CD4-positive, alpha-beta T cell treated with Interleukin-15 for 4 hours (primary cell): Measurements from ENCODE around the gene RPL37.
A peak's percentile ranks its signal among the peaks of the same experiment; 100 is the strongest.
"Not testable (repeated sequence)": the region's sequence is repeated elsewhere in the genome, so short reads cannot be mapped to it uniquely, and the experiment has no call there.

ENCODE experiments used
- DNase-seq: peaks from one replicate; pipeline ENCODE4 v3.0.0-alpha.2; 2020; ENCODE audit warnings: low spot score

RPL37 gene

GRCh38 chr5:40833712-40834229 lies 1.3 kb downstream of the RPL37 start:
- no peak for DNase-seq

GRCh38 chr5:40832345-40832744 lies 2.7 kb downstream of the RPL37 start:
- DNase-seq = no peak

DNA sequence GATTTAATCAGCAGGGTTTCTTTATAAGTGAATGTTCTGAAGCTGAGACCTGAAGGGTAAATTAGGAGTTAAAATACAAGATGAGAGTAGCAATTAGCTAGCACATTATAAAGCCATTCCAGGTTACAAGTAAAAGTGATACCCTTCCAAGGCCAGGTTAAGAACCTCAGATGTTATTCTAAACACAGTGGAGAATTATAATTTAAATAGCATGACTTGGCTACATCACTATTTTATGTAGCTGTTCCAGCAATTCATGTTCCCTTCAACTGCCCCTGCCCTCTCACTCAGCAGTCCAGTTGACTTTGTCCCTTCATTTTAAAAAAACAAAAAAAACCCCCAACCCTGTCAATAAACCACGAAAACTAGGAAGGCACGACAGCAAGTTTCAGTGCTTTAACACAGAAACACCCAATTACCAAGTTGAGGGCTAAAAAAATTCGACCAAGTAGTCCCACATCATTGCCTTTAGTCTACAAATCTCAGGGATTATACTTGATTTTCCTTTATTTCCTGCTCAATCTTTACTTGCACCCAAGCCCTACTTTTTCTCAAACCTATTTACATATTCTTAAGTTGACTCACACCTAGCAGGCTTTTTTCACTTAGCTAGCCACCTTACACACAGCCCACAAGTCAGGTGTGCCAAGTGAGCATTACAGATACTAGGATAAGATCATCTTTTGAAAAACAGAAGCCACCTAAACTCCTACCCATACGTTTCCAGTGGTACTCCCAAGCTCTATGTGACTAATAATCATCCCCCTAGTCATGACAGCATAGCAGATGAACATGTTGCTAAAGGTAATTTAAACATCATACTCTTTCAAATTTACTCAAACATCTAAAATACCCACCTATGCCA lies 3.4 kb downstream of the RPL37 start:
- no peak for DNase-seq

- DNase-seq = no peak
These were observed 5.1 kb downstream of the RPL37 start for GRCh38 chr5:40829748-40830533.

DNA sequence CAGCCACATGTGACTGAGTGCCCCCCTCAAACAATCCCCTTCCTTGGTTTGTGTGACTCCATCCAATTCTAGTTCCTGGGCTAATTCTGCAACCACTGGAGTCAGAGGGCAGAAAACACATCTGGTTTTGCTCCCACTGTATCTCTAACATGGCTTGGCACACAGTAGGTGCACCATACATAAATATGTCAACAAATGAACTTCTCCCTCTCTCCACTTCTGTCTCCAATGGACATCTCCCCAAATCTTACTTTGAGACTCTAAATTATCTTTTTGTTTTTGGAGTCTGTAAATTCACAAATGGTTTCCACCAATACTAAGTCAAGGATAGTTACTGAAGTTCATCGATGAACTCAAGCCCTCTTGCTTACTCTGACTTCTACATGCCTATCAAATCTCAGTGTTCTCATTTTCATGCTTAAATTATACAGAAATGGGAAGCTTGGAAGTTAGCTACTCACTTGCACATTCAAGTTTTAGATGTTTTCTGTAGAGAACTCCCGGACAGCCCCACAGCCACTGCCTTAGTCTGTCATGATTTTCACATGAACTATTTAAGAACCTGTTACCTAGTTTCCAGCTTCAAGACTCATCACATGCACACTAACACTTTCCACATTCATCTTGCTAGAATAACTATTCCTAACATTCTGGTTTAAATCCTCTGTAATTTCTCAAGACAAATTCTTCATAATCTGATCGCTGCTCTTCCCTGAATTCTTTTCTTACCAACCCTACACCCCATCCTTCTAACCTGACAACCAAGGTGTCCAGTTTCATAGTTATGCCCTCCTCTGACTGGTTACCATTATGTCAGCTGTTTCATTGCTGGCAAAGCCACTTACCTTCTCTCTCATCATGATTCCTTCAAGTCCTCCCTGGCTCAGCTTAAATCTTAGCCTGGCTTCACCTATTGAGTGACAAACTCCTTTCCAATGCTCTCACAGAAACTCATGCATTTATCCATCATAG lies 6.0 kb downstream of the RPL37 start:
- DNase-seq = no peak

GRCh38 chr5:40828021-40828631 lies 6.9 kb downstream of the RPL37 start:
- no peak for DNase-seq

DNA sequence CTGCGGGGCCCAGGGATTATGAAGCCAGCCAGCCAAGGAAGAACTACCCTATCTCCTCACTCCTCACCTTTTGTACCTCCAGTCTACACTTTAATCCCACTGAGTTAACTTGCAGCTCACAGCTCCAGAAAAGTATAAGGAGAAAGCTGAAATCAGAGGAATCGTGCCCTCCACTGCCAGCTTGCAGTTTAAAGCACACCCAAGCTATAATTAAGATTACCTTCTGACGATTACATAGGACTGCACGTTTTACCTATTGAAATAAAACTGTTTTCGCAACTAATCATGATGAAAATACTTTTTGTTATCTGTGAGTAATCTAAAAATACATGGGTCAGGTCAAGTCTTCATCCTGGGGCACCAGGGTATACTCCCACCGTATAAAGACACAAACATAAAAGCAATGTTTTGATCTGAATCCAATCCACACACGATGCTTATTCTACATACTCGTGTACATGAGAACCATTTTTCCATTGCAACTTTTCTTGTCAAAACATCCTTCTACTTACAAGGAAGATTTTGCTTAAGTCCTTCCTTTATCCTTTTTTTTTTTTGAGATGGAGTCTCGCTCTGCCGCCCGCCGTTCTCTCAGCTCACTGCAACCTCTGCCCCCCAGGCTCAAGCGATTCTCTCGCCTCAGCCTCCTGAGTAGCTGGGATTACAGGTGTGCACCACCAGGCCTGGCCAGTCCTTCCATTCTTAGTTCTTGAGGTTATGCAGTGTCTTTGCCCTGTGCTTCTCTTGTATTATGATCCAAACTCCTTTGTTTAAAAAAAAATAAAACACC lies 7.6 kb downstream of the RPL37 start:
- no peak for DNase-seq

GRCh38 chr5:40826489-40827187 lies 8.4 kb downstream of the RPL37 start:
- no peak for DNase-seq

DNA sequence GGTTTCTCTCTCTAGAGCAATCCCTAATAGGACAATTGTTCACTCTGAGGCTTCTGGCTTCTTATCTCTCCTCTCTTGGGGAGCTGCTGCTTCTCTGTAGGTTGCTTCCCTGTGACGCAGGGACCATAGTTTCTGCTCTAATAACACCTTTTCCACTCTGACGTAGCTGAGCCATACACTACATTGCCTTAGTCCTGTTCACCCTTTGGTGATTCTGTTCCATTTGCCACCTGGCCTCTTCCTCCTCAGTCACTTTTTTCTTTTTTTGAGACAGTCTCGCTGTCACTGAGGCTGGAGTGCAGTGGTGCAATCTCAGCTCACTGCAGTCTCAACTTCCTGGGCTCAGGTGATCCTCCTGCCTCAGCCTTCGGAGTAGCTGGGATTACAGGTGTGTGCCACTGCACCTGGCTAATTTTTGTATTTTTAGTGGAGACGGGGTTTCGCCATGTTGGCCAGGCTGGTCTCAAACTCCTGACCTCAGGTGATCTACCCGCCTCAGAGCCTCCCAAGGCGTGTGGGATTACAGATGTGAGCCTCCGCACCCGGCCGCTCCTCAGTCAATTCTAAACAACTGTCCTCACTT lies 9.5 kb downstream of the RPL37 start:
- not testable (repeated sequence) for DNase-seq

DNA sequence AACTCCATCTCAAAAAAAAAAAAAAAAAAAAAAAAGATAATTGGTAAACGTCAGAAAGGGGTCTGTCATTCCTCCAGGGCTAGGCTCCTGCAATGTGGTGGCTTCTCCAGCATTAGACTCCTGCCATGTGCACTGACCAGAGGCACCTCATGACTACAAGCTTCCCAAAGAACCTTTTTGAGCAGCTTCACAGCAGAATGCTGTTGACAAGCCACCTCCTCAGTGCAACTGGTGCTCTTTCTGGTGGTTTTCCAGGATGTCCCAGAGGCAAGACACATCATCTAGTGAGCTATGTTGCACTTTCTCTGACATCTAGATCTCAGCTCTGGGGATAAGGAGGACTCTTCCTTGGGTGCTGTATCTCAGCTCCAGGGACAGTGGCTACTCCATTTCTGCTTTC lies 11.6 kb downstream of the RPL37 start:
- no peak for DNase-seq

- no peak for DNase-seq
These were observed 21.2 kb downstream of the RPL37 start for GRCh38 chr5:40813698-40814281.

- no peak for DNase-seq
These were observed 22.9 kb downstream of the RPL37 start for GRCh38 chr5:40812125-40812524.

GRCh38 chr5:40801771-40802562 lies 33.1 kb downstream of the RPL37 start:
- no peak for DNase-seq

GRCh38 chr5:40799258-40799657 lies 35.8 kb downstream of the RPL37 start:
- no peak for DNase-seq

- DNase-seq = no peak
These were observed 36.2 kb downstream of the RPL37 start for GRCh38 chr5:40798801-40799210.

DNA sequence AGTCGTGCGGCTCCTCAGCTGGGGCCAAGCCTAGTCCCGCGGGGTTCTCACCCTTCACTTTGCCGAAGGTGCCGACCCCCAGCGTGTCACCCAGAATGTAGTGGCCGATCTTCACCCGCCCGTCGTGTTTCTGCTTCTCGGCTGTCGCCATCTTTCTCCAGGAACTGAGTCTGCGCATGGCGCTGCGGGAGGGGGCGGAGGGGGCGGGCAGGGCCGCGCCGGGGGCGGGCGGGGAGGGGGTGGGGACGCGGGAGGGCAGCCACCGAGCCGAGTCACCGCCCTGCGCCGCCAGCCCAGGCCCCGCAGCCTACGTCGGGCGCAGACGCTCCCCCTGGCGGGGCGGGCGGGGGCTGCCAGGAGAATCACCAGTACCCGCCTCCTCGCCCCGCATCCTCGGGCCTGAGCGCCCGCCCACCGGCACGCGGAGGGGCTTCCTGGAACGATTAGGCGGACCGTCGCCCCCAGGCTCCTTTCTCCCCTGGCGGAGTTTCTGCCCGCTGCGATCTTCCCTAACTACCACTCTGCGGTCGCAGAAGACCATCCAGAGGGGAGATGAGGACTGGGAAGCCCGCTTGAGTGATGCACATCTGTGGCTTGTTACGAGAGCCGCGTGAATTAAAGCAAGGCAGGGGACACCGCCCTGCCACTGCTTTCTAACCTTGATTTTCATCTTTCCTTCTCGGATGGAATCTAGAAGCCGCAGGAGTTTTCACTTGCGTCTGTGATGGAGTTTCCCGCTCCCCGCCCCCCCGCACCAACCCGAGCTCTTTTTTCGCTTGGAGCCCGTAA lies 36.8 kb downstream of the RPL37 start, which contains the start of gene PRKAA1:
TSS of gene PRKAA1 (minus strand) at position 363 of the 789 bp plus-strand sequence. CDS start at position 178, 185 bp downstream.
- peak; percentile 89 for DNase-seq

DNA sequence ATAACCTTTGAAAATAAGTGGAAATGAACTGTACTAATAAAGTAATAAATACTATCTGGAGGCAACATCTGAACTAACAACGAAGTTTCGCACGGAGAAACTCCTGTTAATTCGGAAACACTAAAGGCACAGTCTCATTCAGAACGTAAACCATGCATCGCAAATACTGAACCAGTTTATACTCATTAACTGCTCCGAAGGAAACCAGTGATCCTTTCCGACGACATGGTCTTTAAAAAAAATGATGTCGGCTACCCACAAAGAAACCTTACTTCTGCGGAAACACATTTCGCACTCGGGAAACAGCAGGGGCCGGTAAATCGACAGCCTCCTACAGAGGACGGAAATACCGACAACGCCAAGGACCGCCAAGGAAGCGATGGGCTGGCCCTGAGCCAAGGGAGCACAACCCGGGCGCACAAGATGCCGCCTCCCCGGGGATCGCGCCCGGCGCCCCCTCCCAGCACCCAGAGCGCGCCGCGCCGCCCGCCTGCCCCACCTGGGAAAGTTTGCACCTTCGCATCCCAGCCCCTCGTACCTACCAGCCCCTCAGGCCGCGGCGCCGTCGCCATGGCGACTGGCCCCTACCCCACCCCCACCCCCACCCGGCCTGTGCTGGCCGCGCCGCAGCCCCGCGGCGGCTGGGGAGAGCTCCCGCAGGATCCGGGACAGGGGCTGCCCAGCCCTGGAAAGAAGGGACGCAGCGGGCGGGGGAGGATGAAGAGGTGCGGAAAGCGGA lies 37.6 kb downstream of the RPL37 start:
- peak; percentile 65 for DNase-seq
